GM13976 (cell line): Measurements from ENCODE around the gene NANOS3.

Source experiments
- DNase-seq: peaks from one replicate; pipeline ENCODE4 v3.0.0; 2012; ENCODE audit warnings: low spot score
- in situ Hi-C: fragments of 300-500 bp; cut with MboI; formaldehyde crosslinking; loops from one replicate; pipeline ENCODE4 v1.12.0; 2022; ENCODE audit warnings: low sequenced_read_pairs, mixed read lengths, inconsistent platforms; ENCODE audit not compliant: unreplicated experiment
- TF ChIP-seq, protein P1 (sequence below): IDR thresholded peaks from 2 replicates; pipeline ENCODE4 v1.5.1; 2012; ENCODE audit warnings: borderline replicate concordance, mild to moderate bottlenecking; ENCODE audit not compliant: insufficient read depth; ENCODE audit errors: extremely low read depth, missing control alignments, control extremely low read depth

Gene NANOS3

DNA sequence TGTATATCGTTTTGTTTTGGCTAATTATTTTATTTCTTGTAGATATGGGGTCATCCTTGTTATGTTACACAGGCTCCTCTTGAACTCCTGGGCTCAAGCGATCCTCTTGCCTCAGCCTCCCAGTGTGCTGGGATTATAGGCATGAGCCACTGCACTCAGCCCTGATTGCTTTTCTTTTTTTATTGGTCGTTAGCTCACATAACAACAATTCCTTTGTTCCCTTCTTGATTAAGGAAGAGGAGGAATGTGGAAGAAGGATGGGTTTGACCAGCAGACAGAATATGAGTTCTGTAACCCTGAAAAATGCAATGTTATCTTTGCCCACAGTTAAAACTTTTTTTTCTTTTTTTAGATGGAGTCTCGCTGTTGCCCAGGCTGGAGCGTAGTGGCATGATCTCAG is 17.6 kb downstream of the NANOS3 start:
- in situ Hi-C loops, result no loop called here
- TF ChIP-seq, protein P1, sequence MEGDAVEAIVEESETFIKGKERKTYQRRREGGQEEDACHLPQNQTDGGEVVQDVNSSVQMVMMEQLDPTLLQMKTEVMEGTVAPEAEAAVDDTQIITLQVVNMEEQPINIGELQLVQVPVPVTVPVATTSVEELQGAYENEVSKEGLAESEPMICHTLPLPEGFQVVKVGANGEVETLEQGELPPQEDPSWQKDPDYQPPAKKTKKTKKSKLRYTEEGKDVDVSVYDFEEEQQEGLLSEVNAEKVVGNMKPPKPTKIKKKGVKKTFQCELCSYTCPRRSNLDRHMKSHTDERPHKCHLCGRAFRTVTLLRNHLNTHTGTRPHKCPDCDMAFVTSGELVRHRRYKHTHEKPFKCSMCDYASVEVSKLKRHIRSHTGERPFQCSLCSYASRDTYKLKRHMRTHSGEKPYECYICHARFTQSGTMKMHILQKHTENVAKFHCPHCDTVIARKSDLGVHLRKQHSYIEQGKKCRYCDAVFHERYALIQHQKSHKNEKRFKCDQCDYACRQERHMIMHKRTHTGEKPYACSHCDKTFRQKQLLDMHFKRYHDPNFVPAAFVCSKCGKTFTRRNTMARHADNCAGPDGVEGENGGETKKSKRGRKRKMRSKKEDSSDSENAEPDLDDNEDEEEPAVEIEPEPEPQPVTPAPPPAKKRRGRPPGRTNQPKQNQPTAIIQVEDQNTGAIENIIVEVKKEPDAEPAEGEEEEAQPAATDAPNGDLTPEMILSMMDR, result no peak
- DNase-seq, result no peak

DNA sequence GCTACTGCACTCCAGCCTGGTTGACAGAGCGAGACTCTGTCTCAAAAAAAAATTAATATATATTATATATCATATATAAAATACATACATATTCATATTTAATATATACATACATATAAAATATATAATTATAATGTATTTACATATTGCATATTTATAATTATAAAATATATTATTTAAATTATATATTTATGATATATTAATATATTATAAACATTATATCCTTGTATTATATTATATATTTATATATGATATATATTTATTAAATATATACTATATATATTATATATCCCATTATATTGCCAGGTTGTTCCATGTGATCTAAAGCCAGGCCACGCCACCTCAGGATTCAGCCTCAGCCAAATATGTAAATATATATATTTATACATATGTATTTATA is 19.3 kb downstream of the NANOS3 start:
- TF ChIP-seq, protein P1, result no peak
- no peak for DNase-seq
- in situ Hi-C loops, result no loop called here

DNA sequence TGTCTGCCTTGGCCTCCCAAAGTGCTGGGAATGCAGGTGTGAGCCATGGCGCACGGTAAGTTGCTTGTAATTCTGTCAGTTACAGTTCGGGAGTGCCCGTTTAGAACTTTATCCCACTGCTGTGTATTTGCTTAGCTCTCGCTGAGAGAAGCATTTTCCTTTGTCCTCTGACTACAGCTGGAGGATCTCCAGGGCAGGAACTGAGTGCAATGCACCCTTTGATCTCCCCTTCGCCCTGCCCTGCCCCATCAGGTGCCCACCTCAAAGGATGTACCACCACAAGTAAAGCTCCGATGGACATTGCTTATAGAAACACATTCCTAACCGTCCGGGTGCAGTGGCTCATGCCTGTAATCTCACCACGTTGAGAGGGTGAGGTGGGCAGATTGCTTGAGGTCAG is 22.5 kb downstream of the NANOS3 start:
- TF ChIP-seq, protein P1, result no peak
- no peak for DNase-seq
- in situ Hi-C loops, result no loop called here

DNA sequence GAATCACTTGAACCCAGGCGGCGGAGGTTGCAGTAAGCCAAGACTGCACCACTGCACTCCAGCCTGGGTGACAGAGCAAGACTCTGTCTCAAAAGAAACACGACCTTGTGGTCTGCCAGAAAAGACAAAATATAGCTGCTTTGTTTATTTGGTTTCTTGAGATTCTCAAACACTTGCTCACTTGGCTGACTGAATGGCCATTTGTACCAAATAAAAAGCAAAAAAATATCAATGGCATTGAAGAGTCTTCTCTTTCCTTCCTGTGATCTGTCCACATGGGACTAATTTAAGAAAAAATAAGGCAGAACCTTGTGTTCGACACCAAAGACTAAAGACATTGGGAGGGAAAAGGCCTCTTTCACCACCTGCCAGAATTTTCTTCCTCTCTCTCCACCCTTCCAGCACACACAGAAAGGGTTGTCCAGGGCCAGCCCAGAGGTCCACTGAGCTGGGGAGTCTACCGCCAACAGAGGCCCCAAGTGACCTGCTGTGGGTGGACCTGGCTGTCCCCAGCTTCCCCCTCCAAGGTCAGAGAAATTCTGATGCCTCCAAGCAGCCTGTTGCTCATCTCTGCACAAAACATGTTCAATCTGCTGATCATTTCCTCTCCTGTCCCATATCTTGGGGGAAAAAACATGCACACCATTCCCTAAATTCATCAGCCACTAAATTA is 23.1 kb downstream of the NANOS3 start:
- DNase-seq, result no peak
- TF ChIP-seq, protein P1, result no peak
- in situ Hi-C loops, result no loop called here

DNA sequence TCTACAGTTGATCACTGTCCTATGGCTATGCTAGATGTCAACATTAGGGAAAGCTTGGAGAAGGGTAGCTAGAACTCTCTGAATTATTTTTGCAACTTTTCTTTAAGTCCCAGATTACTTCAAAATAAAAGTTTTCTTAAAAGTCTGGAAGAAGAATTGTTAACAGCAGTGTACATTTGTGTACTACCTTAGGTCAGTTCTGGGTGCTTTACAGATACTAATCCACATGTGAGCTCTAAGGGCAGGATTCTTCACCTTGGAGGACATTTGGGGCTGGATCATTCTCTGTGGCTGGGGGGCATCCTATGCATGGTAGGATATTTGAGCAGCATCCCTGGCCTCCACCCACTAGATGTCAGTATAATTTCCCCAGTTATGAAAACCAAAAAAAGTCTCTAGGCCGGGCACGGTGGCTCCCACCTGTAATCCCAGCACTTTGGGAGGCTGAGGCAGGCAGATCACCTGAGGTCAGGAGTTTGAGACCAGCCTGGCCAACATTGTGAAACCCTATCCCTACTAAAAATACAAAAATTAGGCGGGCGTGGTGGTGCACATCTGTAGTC is 26.1 kb downstream of the NANOS3 start:
- peak; percentile 50 for DNase-seq
- TF ChIP-seq, protein P1, result peak; percentile 22
- in situ Hi-C loops, result no loop called here

DNA sequence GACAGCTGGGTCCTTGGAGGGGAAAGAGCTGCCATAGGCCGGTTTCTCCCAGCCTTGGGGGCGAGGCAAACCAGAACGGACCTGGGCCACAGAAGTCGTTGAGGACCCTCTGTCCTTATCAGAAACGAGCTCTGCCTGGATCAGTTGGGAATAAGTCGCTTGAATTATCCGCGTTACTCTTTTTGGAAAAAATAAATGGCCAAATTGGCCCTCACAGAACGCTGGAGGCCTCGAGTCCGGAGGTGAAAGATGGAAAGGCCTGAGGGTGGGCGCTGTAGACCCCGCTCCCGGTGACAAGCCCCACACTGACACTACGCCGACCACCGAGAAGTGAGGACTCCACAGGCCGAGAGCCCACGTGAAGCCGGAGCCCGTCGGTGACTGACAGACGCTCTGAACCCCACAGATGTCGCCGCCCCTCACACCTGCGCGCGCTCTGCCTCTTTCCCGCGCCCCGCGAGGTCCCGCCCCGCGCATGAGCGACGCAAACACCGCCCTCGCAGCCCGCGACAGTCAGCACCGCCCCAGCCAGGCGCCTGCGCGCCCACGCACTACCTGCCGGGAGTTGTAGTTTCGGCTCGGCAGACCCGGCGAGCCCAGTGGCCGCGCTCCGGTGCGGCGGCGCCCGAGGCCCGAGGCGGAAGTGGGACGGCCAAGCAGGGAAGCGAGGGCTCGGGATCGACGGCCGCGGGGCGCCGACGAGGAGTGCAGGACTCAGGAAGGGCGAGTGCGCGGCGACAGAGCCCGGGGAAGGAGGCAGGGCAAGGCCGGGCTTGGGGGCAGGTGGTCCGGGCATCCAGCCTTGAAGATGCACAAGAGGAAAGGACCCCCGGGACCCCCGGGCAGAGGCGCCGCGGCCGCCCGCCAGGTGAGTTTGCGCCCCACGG is 28.9 kb downstream of the NANOS3 start, which contains the start of the genes BRME1 and CC2D1A:
TSS of gene BRME1 (minus strand) at position 484 of the 887 bp plus-strand sequence. CDS start 1,225 bp downstream, outside the sequence.
TSS of gene CC2D1A (plus strand) at position 568 of the 887 bp plus-strand sequence. CDS start at position 809, 241 bp downstream.
- DNase-seq, result peak; percentile 99
- in situ Hi-C loops, result no loop called here
- TF ChIP-seq, protein P1, result no peak
